Jurkat, Clone E6-1 (cell line): ENCODE measurements around the gene ZFHX2. TPM values are rescaled to one million over a fixed set of nuclear protein-coding genes. Genes with fewer than 3 reads are reported as not detected.
"Not testable (repeated sequence)": the region's sequence is repeated elsewhere in the genome, so short reads cannot be mapped to it uniquely, and the experiment has no call there.

Experiments
- DNase-seq: peaks from one replicate; pipeline ENCODE4 v3.0.0-alpha.2; 2011; ENCODE audit warnings: low read depth, low spot score
- H3K4me3 ChIP-seq: 2 replicates; pipeline ENCODE4 v1.5.1; 2011; ENCODE audit warnings: mild to moderate bottlenecking, low read length, control low read depth, moderate library complexity
- polyA plus RNA-seq: library from polyadenylated mRNA; unstranded; fragments of >200 nt; gene quantifications from one replicate; pipeline ENCODE4 v1.2.1, GENCODE V29; 2012; ENCODE audit warnings: missing spikeins; ENCODE audit not compliant: insufficient read length, insufficient read depth

Gene ZFHX2
- 2.8 TPM for polyA plus RNA-seq

- peak; percentile 58 for DNase-seq
- peak within 1 kb of the TSS; percentile 80 for H3K4me3 ChIP-seq
Observed at GRCh38 chr14:23551266-23552028, at the start of gene ZFHX2. Gene ZFHX2 (minus strand): TSS chr14:23551765. CDS start chr14:23535325, 16,440 bp downstream.

GRCh38 chr14:23600806-23601205 lies 49.2 kb upstream of the ZFHX2 start:
- DNase-seq = no peak
- H3K4me3 ChIP-seq = no peak overlapping the region

GRCh38 chr14:23600322-23600707 lies 48.8 kb upstream of the ZFHX2 start:
- H3K4me3 ChIP-seq = no peak overlapping the region
- DNase-seq = no peak

GRCh38 chr14:23594191-23594590 lies 42.6 kb upstream of the ZFHX2 start:
- H3K4me3 ChIP-seq, DNase-seq: not testable (repeated sequence)

- H3K4me3 ChIP-seq = no peak overlapping the region
- DNase-seq = no peak
Observed at GRCh38 chr14:23590198-23590597, 38.6 kb upstream of the ZFHX2 start.

- DNase-seq = no peak
- no peak overlapping the region for H3K4me3 ChIP-seq
Observed at GRCh38 chr14:23589606-23590005, 38.0 kb upstream of the ZFHX2 start.

GRCh38 chr14:23588884-23589598 lies 37.5 kb upstream of the ZFHX2 start:
- DNase-seq = peak; percentile 73

GRCh38 chr14:23584527-23585203 lies 33.1 kb upstream of the ZFHX2 start:
- not testable (repeated sequence) for DNase-seq, H3K4me3 ChIP-seq

More at GRCh38 chr14:23588884-23589598, 37.5 kb upstream of the ZFHX2 start:
- no peak overlapping the region for H3K4me3 ChIP-seq

- not testable (repeated sequence) for DNase-seq, H3K4me3 ChIP-seq
Observed at GRCh38 chr14:23583761-23584526, 32.4 kb upstream of the ZFHX2 start.

GRCh38 chr14:23582906-23583760 lies 31.6 kb upstream of the ZFHX2 start:
- no peak for DNase-seq
- H3K4me3 ChIP-seq = no peak overlapping the region

GRCh38 chr14:23580948-23581281 lies 29.4 kb upstream of the ZFHX2 start:
- H3K4me3 ChIP-seq = no peak overlapping the region
- DNase-seq = no peak

GRCh38 chr14:23580152-23580926 lies 28.8 kb upstream of the ZFHX2 start:
- H3K4me3 ChIP-seq = no peak overlapping the region
- DNase-seq = no peak

- DNase-seq = no peak
- no peak overlapping the region for H3K4me3 ChIP-seq
Observed at GRCh38 chr14:23579739-23580138, 28.2 kb upstream of the ZFHX2 start.

- no peak overlapping the region for H3K4me3 ChIP-seq
Observed at GRCh38 chr14:23579311-23579630, 27.7 kb upstream of the ZFHX2 start.

GRCh38 chr14:23578560-23579310 lies 27.2 kb upstream of the ZFHX2 start, which contains the start of gene JPH4:
Gene JPH4 (minus strand): TSS chr14:23578790. CDS start chr14:23577453, 1,337 bp downstream.
- no peak within 1 kb of the TSS for H3K4me3 ChIP-seq
- DNase-seq = no peak

More at GRCh38 chr14:23579311-23579630, 27.7 kb upstream of the ZFHX2 start:
- no peak for DNase-seq

GRCh38 chr14:23577710-23578392 lies 26.3 kb upstream of the ZFHX2 start:
- no peak overlapping the region for H3K4me3 ChIP-seq
- DNase-seq = no peak
